ENCODE results near the gene CDK10. TPM values are rescaled to one million over a fixed set of nuclear protein-coding genes. Genes with fewer than 3 reads are reported as not detected.

CDK10 gene
- total and polyA plus RNA-seq, 10 of the 15 experiments (the other 5 are each of a cell fraction or from before 2014, with no cell fraction given): 1.5 to 58.7 (median 36.0) TPM

DNA sequence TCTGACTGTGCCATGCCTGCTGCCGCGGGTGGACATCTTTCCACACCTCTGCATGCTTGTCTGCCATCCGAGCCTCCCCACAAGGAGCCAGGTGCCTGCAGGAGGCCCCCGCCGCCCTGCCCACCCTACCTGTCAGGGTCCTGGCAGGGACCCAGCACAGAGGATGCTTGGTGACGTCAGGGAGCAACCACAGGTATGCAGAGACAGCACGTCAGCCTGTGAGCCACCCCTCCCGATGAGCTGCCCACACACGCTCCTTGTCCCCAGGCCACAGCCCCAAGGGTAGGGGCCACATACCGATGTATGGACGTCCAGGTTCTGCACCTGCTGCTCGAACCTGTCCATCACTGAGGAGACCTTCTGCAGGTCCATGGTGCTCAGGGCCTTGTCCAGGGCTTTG is 39.6 kb upstream of the CDK10 start (continued):
- TF ChIP-seq, protein P1, sequence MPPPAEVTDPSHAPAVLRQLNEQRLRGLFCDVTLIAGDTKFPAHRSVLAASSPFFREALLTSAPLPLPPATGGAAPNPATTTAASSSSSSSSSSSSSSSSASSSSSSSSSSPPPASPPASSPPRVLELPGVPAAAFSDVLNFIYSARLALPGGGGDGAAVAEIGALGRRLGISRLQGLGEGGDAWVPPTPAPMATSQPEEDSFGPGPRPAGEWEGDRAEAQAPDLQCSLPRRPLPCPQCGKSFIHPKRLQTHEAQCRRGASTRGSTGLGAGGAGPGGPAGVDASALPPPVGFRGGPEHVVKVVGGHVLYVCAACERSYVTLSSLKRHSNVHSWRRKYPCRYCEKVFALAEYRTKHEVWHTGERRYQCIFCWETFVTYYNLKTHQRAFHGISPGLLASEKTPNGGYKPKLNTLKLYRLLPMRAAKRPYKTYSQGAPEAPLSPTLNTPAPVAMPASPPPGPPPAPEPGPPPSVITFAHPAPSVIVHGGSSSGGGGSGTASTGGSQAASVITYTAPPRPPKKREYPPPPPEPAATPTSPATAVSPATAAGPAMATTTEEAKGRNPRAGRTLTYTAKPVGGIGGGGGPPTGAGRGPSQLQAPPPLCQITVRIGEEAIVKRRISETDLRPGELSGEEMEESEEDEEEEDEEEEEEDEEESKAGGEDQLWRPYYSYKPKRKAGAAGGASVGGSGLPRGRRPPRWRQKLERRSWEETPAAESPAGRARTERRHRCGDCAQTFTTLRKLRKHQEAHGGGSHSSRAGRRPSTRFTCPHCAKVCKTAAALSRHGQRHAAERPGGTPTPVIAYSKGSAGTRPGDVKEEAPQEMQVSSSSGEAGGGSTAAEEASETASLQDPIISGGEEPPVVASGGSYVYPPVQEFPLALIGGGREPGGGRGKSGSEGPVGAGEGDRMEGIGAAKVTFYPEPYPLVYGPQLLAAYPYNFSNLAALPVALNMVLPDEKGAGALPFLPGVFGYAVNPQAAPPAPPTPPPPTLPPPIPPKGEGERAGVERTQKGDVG (CRISPR knock-in tag; IDR thresholded peaks at IDR 0.05): no peak
- TF ChIP-seq TCF3 (IDR thresholded peaks at IDR 0.05; ENCODE audit: borderline replicate concordance, insufficient read depth, low read depth, low read length) (no peak), SUPT20H (IDR thresholded peaks at IDR 0.05; ENCODE audit: borderline replicate concordance, control insufficient read depth, low read depth, low read length) (no peak), RUNX3 (IDR thresholded peaks at IDR 0.05; ENCODE audit: low read length) (no peak), MYB (IDR thresholded peaks at IDR 0.05; ENCODE audit: borderline replicate concordance, low read depth, low read length) (no peak)
- TF ChIP-seq, protein P2, sequence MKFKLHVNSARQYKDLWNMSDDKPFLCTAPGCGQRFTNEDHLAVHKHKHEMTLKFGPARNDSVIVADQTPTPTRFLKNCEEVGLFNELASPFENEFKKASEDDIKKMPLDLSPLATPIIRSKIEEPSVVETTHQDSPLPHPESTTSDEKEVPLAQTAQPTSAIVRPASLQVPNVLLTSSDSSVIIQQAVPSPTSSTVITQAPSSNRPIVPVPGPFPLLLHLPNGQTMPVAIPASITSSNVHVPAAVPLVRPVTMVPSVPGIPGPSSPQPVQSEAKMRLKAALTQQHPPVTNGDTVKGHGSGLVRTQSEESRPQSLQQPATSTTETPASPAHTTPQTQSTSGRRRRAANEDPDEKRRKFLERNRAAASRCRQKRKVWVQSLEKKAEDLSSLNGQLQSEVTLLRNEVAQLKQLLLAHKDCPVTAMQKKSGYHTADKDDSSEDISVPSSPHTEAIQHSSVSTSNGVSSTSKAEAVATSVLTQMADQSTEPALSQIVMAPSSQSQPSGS (IDR thresholded peaks at IDR 0.05; ENCODE audit: low read length): no peak

DNA sequence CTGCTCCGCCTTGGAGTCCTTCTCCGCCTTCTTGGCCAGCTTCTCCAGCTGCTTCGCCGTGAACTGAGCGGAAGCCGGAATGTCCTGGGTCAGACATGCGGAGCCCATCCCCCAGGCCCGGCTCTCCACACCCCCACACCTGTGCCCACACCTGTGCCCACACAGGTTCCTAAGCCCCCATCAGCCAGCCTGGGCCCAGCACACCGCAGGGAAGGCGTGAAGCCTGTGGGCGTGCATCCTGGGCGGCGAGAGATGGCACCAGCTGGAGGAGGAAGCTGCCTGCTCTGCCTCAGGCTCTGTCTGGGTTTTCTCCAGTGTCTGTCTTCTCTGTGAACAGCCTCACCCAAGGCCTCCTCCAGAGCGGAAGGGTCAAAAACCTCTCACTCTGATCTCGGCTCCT is 34.9 kb upstream of the CDK10 start:
- DNase-seq (ENCODE audit: low read depth, low spot score): no peak
- Histone ChIP-seq H3K4me2 (ENCODE audit: control insufficient read depth, insufficient read depth) (no peak overlapping the region), H3K79me2 (ENCODE audit: control insufficient read depth, insufficient read depth, low read length) (peaks cover 27% of the 10 kb centered on the region), H4K20me1 (ENCODE audit: control insufficient read depth, insufficient read depth) (no peaks in the 10 kb centered on the region), H2AFZ (ENCODE audit: control insufficient read depth, low read depth, low read length) (no peak overlapping the region), H3K36me3 (ENCODE audit: control insufficient read depth in 2 of 2, insufficient read depth in 2 of 2, low read length in 1 of 2) (peaks cover 9 to 18% of the 10 kb centered on the region in 2 experiments; a peak in 3 of 4 replicates), H3K27ac (ENCODE audit: control insufficient read depth, insufficient read depth) (no peak overlapping the region), H3K9me3 (replicated peaks; ENCODE audit: control insufficient read depth, insufficient read depth, low read length) (no peaks in the 10 kb centered on the region), H3K27me3 (replicated peaks in 1 of 2; ENCODE audit: control insufficient read depth in 2 of 2, insufficient read depth in 2 of 2, low read length in 1 of 2) (no peaks in the 10 kb centered on the region), H3K4me3 (no peak overlapping the region), H3K9ac (ENCODE audit: control insufficient read depth, insufficient read depth, low read length) (no peak overlapping the region), H3K4me1 (ENCODE audit: control insufficient read depth, insufficient read depth, low read length) (peaks cover 5% of the 10 kb centered on the region)
- TF ChIP-seq, protein P3, sequence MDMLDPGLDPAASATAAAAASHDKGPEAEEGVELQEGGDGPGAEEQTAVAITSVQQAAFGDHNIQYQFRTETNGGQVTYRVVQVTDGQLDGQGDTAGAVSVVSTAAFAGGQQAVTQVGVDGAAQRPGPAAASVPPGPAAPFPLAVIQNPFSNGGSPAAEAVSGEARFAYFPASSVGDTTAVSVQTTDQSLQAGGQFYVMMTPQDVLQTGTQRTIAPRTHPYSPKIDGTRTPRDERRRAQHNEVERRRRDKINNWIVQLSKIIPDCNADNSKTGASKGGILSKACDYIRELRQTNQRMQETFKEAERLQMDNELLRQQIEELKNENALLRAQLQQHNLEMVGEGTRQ (IDR thresholded peaks at IDR 0.05; ENCODE audit: borderline replicate concordance, low read depth, low read length): no peak
- TF ChIP-seq, protein P4, sequence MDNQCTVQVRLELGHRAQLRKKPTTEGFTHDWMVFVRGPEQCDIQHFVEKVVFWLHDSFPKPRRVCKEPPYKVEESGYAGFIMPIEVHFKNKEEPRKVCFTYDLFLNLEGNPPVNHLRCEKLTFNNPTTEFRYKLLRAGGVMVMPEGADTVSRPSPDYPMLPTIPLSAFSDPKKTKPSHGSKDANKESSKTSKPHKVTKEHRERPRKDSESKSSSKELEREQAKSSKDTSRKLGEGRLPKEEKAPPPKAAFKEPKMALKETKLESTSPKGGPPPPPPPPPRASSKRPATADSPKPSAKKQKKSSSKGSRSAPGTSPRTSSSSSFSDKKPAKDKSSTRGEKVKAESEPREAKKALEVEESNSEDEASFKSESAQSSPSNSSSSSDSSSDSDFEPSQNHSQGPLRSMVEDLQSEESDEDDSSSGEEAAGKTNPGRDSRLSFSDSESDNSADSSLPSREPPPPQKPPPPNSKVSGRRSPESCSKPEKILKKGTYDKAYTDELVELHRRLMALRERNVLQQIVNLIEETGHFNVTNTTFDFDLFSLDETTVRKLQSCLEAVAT (IDR thresholded peaks at IDR 0.05): no peak
- no peak for TF ChIP-seq RFX5 (IDR thresholded peaks at IDR 0.05; ENCODE audit: low read depth, low read length)
- no peak for TF ChIP-seq IRF4 (IDR thresholded peaks at IDR 0.05; ENCODE audit: low read depth, low read length)
- no peak for TF ChIP-seq SIX5 (IDR thresholded peaks at IDR 0.05; ENCODE audit: low read depth, low read length, severe bottlenecking)
- TF ChIP-seq TCF3 (IDR thresholded peaks at IDR 0.05; ENCODE audit: borderline replicate concordance, insufficient read depth, low read depth, low read length): no peak
- POLR2A ChIA-PET: no interaction called here
- 98% methylated on average over 10 of the region's 15 CpGs for WGBS (ENCODE audit: insufficient coverage, insufficient replicate concordance, low lambda C conversion rate, missing lambda C conversion rate)
- RAD21 ChIA-PET (ENCODE audit: unreplicated experiment): no interaction called here
- no peak for FAIRE-seq
- in situ Hi-C loops (cut with MboI) (no loop called here), intact Hi-C loops (cut with micrococcal nuclease; ENCODE audit: unreplicated experiment) (no loop called here)
- CTCF ChIA-PET: interaction anchor here (1.3 kb wide), 1 partner anchor 10 kb away, joined by 3 read pairs; no protein-coding TSS in a partner anchor
- ATAC-seq: no peak
- BruUV-seq (replicated peaks): no TSS peak
- SMC1A ChIA-PET (ENCODE audit: uncharacterized antibody, unreplicated experiment): no interaction called here
